ENCODE measurements around the gene RXFP4.

- TF ChIP-seq POLR2A (IDR thresholded peaks at IDR 0.05): no peak
- TF ChIP-seq CTCF (IDR thresholded peaks at IDR 0.05): no peak
These were observed 30.7 kb downstream of the RXFP4 start for GRCh38 chr1:155971910-155972809.
